SU-DHL-6 (cell line): ENCODE results near the gene WNK1.
"Not testable (repeated sequence)": the region's sequence is repeated elsewhere in the genome, so short reads cannot be mapped to it uniquely, and the experiment has no call there.

Source experiments
- H2AFZ ChIP-seq: fragments of 200-600 bp; sonication (generic); 2 replicates; pipeline ENCODE4 v1.6.1; 2014; ENCODE audit warnings: low read depth, mild to moderate bottlenecking, moderate library complexity, mixed read lengths, antibody characterized with exemption, low read length; ENCODE audit not compliant: severe bottlenecking
- H3F3A ChIP-seq: fragments of 200-600 bp; shearing (Covaris generic); 2 replicates; pipeline ENCODE4 v1.6.0; 2016; ENCODE audit warnings: antibody characterized with exemption, mild to moderate bottlenecking; ENCODE audit not compliant: insufficient read depth
- H3K27ac ChIP-seq: fragments of 200-600 bp; sonication (generic); 2 replicates; pipeline ENCODE4 v1.5.1; 2016; ENCODE audit warnings: low read depth, mild to moderate bottlenecking, low read length, moderate library complexity, mixed read lengths
- H3K27me3 ChIP-seq: fragments of 200-600 bp; sonication (generic), shearing (Covaris generic); 2 replicates; pipeline ENCODE4 v1.6.0; 2014; ENCODE audit warnings: mild to moderate bottlenecking, low read length
- H3K36me3 ChIP-seq: fragments of 200-600 bp; sonication (generic); 2 replicates; pipeline ENCODE4 v1.6.1; 2014; ENCODE audit warnings: mild to moderate bottlenecking, low read length, mixed read lengths
- H3K4me2 ChIP-seq: fragments of 300-600, 200-600 bp; shearing (Covaris generic), sonication (generic); 2 replicates; pipeline ENCODE4 v1.6.0; 2014; ENCODE audit warnings: low read length, low read depth, mild to moderate bottlenecking; ENCODE audit not compliant: poor library complexity, severe bottlenecking
- H3K4me3 ChIP-seq: fragments of 200-600 bp; sonication (generic); 2 replicates; pipeline ENCODE4 v1.5.1; 2014; ENCODE audit warnings: antibody characterized with exemption, low read length, mild to moderate bottlenecking, mixed read lengths; ENCODE audit not compliant: insufficient read depth, poor library complexity, severe bottlenecking
- H3K79me2 ChIP-seq: fragments of 200-600 bp; sonication (generic); 2 replicates; pipeline ENCODE4 v1.6.1; 2014; ENCODE audit warnings: mild to moderate bottlenecking, low read length, moderate library complexity; ENCODE audit not compliant: insufficient read depth
- H3K9ac ChIP-seq: fragments of 200-600 bp; sonication (generic); 2 replicates; pipeline ENCODE4 v1.7.0; 2014; ENCODE audit warnings: mild to moderate bottlenecking, low read length
- H3K9me2 ChIP-seq: fragments of 200-600 bp; sonication (generic); replicated peaks from 2 replicates; pipeline ENCODE4 v1.6.1; 2014; ENCODE audit warnings: low read length; ENCODE audit not compliant: insufficient read depth
- H3K9me3 ChIP-seq: fragments of 200-600 bp; sonication (generic); 2 replicates; pipeline ENCODE4 v1.6.1; 2014; ENCODE audit warnings: low read length, mixed read lengths; ENCODE audit not compliant: insufficient read depth
- H4K20me1 ChIP-seq: fragments of 200-600 bp; sonication (generic); 2 replicates; pipeline ENCODE4 v1.6.1; 2014; ENCODE audit warnings: low read depth, mild to moderate bottlenecking, antibody characterized with exemption, low read length, moderate library complexity, mixed read lengths
- EZH2phosphoT487 ChIP-seq: fragments of 200-600 bp; sonication (generic), shearing (Covaris generic); conservative IDR thresholded peaks from 2 replicates; pipeline ENCODE4 v1.6.1; 2018; ENCODE audit warnings: mild to moderate bottlenecking, antibody characterized with exemption, low read length, moderate library complexity, mixed read lengths
- TF ChIP-seq, protein P1 (sequence below): fragments of 200-600 bp; sonication (generic); IDR thresholded peaks from one replicate; pipeline ENCODE4 v1.5.1; 2017; ENCODE audit warnings: antibody characterized with exemption, mild to moderate bottlenecking, low read length, moderate library complexity; ENCODE audit not compliant: insufficient read depth, poor library complexity, severe bottlenecking

The WNK1 gene

DNA sequence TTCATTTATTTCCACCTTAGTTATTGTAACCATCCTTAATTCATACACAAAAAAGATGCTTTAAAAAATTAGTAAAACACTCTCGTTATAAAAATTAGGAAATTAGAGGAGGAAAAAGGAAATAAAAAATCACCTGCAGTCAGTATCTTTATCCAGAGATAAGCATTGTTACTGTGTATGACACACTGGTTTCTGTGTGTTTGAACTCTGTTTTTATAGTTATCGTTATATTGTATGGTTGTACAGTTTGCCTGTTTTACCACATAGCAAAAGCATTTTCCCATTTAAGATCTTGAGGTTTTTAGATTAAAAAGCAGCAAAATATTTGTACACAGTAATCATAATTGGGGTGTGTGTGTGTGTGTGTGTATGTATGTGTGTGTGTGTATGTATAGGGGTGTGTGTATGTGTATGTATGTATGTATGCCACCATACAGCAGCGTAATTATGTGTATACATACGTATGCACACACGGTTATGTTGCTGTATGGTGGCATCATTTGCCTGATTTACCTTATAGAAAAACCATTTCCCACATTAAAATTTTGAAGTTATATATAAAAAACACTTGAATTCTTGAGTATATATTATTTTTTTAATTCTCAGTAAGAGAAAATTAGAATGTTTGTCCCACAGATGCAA is 19.8 kb downstream of the WNK1 start:
- no peak overlapping the region for H2AFZ ChIP-seq
- H3K9me2 ChIP-seq, result no peaks in the 10 kb centered on the region
- H3K36me3 ChIP-seq, result no peaks in the 10 kb centered on the region
- H3K9ac ChIP-seq, result no peak overlapping the region
- H3F3A ChIP-seq, result peaks cover 19% of the 10 kb centered on the region; the same call in 1 of the 2 replicates
- no peak overlapping the region for H3K4me2 ChIP-seq
- peaks cover 12% of the 10 kb centered on the region for H4K20me1 ChIP-seq
- H3K79me2 ChIP-seq, result peaks cover 99% of the 10 kb centered on the region
- no peaks in the 10 kb centered on the region for H3K27me3 ChIP-seq
- no peaks in the 10 kb centered on the region for H3K9me3 ChIP-seq
- no peak overlapping the region for H3K4me3 ChIP-seq
- TF ChIP-seq EZH2phosphoT487, result no peak
- TF ChIP-seq, protein P1, sequence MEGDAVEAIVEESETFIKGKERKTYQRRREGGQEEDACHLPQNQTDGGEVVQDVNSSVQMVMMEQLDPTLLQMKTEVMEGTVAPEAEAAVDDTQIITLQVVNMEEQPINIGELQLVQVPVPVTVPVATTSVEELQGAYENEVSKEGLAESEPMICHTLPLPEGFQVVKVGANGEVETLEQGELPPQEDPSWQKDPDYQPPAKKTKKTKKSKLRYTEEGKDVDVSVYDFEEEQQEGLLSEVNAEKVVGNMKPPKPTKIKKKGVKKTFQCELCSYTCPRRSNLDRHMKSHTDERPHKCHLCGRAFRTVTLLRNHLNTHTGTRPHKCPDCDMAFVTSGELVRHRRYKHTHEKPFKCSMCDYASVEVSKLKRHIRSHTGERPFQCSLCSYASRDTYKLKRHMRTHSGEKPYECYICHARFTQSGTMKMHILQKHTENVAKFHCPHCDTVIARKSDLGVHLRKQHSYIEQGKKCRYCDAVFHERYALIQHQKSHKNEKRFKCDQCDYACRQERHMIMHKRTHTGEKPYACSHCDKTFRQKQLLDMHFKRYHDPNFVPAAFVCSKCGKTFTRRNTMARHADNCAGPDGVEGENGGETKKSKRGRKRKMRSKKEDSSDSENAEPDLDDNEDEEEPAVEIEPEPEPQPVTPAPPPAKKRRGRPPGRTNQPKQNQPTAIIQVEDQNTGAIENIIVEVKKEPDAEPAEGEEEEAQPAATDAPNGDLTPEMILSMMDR, result no peak
- no peak overlapping the region for H3K27ac ChIP-seq

DNA sequence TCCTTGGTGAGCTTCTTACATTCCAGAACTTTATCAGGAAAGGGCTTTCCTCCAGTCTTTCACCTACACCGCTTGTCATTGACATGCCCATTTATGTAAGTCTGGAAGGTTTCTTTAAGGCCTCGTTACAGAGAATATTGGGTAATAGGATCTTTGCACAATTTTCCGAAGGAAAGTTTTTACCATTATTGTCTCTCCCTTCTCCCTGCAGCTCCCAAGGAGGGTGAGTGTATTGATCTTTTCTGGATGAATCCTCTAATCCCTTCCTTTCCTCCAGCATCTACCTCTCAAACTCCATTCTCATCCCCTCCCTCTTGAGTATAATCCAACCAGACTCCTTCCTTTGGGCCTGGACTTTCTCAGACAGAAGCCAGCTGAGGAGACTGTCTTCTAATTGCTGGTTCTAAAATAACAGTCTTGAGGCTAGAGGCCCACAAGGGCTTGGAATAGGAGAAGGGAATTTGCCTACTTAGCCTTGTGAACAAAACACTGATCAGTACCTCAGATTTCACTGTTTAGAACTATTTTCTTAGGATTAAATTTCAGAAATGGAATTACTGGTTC is 21.8 kb downstream of the WNK1 start:
- Histone ChIP-seq H3K9me3 (no peaks in the 10 kb centered on the region), H3K27ac (no peak overlapping the region), H3K9ac (no peak overlapping the region), H3K27me3 (no peaks in the 10 kb centered on the region), H3K4me2 (peak overlapping the region; percentile 3), H2AFZ (no peak overlapping the region), H3K36me3 (no peaks in the 10 kb centered on the region), H3F3A (peaks cover 19% of the 10 kb centered on the region; the same call in 1 of the 2 replicates), H3K9me2 (no peaks in the 10 kb centered on the region), H3K79me2 (peaks cover 99% of the 10 kb centered on the region), H3K4me3 (no peak overlapping the region), H4K20me1 (peaks cover 12% of the 10 kb centered on the region)
- TF ChIP-seq EZH2phosphoT487, result no peak
- TF ChIP-seq, protein P1, result no peak

DNA sequence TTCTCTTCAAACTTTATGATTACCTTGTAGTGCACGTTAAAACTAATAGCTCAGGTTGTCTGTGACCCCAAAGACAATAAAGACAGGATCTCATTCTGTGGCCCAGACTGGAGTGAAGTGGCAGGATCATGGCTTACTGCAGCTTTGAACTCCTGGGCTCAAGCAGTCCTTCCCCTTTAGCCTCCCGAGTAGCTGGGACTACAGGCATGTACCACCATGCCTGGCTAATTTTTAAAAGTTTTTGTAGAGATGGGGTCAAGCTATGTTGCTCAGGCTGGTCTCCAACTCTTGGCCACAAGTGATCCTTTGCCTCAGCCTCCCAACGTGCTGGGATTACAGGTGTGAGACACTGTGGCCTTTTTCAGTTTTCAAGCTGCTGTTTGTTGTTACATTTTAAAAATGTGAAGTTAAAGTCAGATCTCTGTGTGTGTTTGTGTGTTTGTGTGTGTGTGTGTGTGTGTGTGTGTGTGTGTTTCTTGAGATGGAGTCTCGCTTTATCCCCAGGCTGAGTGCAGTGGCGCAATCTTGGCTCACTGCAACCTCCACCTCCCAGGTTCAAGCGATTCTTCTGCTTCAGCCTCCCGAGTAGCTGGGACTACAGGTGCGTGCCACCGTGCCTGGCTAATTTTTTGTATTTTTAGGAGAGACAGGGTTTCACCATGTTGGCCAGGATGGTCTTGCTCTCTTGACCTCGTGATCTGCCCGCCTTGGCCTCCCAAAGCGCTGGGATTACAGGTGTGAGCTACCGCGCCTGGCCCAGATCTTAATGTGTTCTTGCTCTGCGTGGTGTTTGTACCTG is 23.8 kb downstream of the WNK1 start:
- not testable (repeated sequence) for H3K4me2 ChIP-seq, H3K9me3 ChIP-seq, H3K27me3 ChIP-seq, H2AFZ ChIP-seq, H3K36me3 ChIP-seq, H3K9ac ChIP-seq, H3K9me2 ChIP-seq, H3K4me3 ChIP-seq, H3K27ac ChIP-seq
- peaks cover 14% of the 10 kb centered on the region; the same call in 1 of the 2 replicates for H3F3A ChIP-seq
- H3K79me2 ChIP-seq, result peaks cover 99% of the 10 kb centered on the region
- H4K20me1 ChIP-seq, result peaks cover 18% of the 10 kb centered on the region

DNA sequence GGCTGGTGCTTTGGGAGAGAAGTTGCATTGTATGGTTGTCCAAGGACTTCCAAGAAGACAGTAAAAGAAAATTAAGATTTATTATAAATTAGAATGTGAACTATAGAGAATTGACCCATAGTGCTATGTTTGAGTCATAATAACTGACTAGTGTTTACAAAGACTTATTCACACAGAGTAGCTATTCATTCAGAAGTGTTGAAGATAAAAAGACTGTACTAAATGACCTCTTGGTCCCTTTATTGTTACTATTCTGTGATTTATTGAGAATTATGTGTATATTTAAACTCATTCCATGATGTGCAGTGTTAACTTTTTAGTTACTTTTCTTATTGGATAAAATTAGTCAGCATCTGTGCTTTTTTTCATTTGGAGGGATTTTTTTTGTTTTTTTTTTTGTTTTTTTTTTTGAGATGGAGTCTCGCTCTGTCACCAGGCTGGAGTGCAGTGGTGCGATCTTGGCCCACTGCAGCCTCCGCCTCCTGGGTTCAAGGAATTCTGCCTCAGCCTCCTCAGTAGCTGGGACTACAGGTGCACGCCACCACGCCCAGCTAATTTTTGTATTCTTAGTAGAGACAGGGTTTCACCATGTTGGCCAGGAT is 24.5 kb downstream of the WNK1 start:
- not testable (repeated sequence) for H3K4me2 ChIP-seq, H3K27me3 ChIP-seq

More for the DNA sequence above, 24.5 kb downstream of the WNK1 start:
- H3K9me3 ChIP-seq, H3K4me3 ChIP-seq, H2AFZ ChIP-seq, H3K9me2 ChIP-seq, H3K36me3 ChIP-seq, H3K9ac ChIP-seq, H3K27ac ChIP-seq: not testable (repeated sequence)
- H4K20me1 ChIP-seq, result peaks cover 23% of the 10 kb centered on the region
- peaks cover 12% of the 10 kb centered on the region; the same call in 1 of the 2 replicates for H3F3A ChIP-seq
- peaks cover 99% of the 10 kb centered on the region for H3K79me2 ChIP-seq
